ENCODE measurements around the gene PLSCR1. TPM values are rescaled to one million over a fixed set of nuclear protein-coding genes. Genes with fewer than 3 reads are reported as not detected.

PLSCR1 gene
- total RNA-seq, 1 experiment from 2014 or later = 48.9 TPM

DNA sequence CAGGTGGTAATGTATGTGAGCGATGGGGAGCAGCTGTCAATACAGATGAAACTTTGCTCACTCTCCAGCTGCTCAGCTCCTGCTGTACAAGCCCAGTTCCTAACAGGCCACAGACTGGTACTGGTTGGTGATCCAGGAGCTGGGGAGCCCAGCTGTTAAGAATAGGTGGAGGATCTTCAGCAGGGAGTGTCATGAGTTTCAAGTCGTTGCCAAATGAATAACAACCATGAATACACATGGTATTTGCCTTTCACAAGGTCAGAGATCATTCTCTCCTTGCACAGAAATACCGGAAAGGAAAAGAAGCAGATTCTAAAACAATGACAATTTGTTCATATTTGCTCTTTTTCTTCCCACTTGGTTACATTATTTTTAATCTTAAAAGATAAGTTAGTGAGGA, 5.1 kb downstream of the PLSCR1 start:
- Histone ChIP-seq H2AFZ (ENCODE audit: low read length) (no peak overlapping the region), H3K4me2 (ENCODE audit: insufficient read depth, insufficient read length, low read length) (no peak overlapping the region), H2AK5ac (ENCODE audit: insufficient read length, low read length) (no peak overlapping the region), H3K14ac (ENCODE audit: insufficient read depth, low read length) (no peak overlapping the region), H2BK5ac (ENCODE audit: insufficient read length, low read length) (no peak overlapping the region), H3K79me1 (ENCODE audit: insufficient read depth, low read depth, low read length, poor library complexity, severe bottlenecking) (peaks cover 5% of the 10 kb centered on the region), H3K9me3 (ENCODE audit: control insufficient read depth, low read depth, low read length) (peaks cover 5% of the 10 kb centered on the region), H3K23me2 (ENCODE audit: insufficient read length, low read depth, low read length, poor library complexity, severe bottlenecking) (peaks cover 10% of the 10 kb centered on the region), H4K20me1 (ENCODE audit: control insufficient read depth, insufficient read depth, insufficient read length) (no peaks in the 10 kb centered on the region), H2BK12ac (ENCODE audit: insufficient read length, low read depth, low read length) (no peak overlapping the region), H3K4ac (ENCODE audit: low read depth, low read length) (no peak overlapping the region), H3K18ac (ENCODE audit: insufficient read length, low read depth, low read length) (no peak overlapping the region), H2BK20ac (ENCODE audit: low read depth, low read length, poor library complexity, severe bottlenecking) (no peak overlapping the region), H4K5ac (ENCODE audit: insufficient read length, low read depth, low read length) (no peak overlapping the region), H2BK120ac (ENCODE audit: low read depth, low read length, poor library complexity, severe bottlenecking) (no peak overlapping the region), H2BK15ac (ENCODE audit: low read depth, low read length) (no peak overlapping the region), H3K27me3 (ENCODE audit: insufficient read depth, low read length) (no peaks in the 10 kb centered on the region), H4K8ac (replicated peaks; ENCODE audit: insufficient read length, low read depth, low read length) (no peak overlapping the region), H3K79me2 (ENCODE audit: insufficient read depth, low read length) (peaks cover 5% of the 10 kb centered on the region; the same call in 1 of the 2 replicates), H3K9ac (ENCODE audit: extremely low read depth, insufficient read length, low read length) (no peak overlapping the region), H3K4me1 (ENCODE audit: insufficient read depth, low read length) (peaks cover 5% of the 10 kb centered on the region; the same call in 1 of the 2 replicates), H3T11ph (ENCODE audit: low read length) (no peak overlapping the region), H3K27ac (ENCODE audit: insufficient read length, low read depth, low read length) (no peak overlapping the region), H4K91ac (ENCODE audit: insufficient read length, low read depth, low read length) (no peak overlapping the region), H3K23ac (ENCODE audit: insufficient read length, low read depth, low read length) (no peak overlapping the region), H3K56ac (ENCODE audit: insufficient read length, low read depth, low read length) (no peak overlapping the region)
- Mint-ChIP-seq H3K9me3 (peaks cover 11 to 20% of the 10 kb centered on the region in 2 experiments), H3K27ac (no peak overlapping the region), H3K4me1 (peaks cover 35 to 53% of the 10 kb centered on the region in 2 experiments), H3K36me3 (ENCODE audit: insufficient read depth in 1 of 3, low read depth in 3 of 3) (peaks cover 37 to 40% (median 38%) of the 10 kb centered on the region in 3 experiments), H3K27me3 (ENCODE audit: low read depth) (no peaks in the 10 kb centered on the region), H3K4me3 (no peak overlapping the region)
- no CpG with 5 or more reads among the region's 3 CpGs for WGBS (ENCODE audit: extremely low coverage, insufficient read length, low lambda C conversion rate)
- no peak for TF ChIP-seq CTCF (conservative IDR thresholded peaks at IDR 0.05)
- no peak for DNase-seq

All from H9 (cell line).